HT1080 (cell line): ENCODE data around the gene SH3GL2. TPM values are rescaled to one million over a fixed set of nuclear protein-coding genes. Genes with fewer than 3 reads are reported as not detected.
"Not testable (repeated sequence)": the region's sequence is repeated elsewhere in the genome, so short reads cannot be mapped to it uniquely, and the experiment has no call there.

Source experiments
- DNase-seq: peaks from one replicate; pipeline ENCODE4 v3.0.0-alpha.2; 2015; ENCODE audit warnings: low read depth
- total RNA-seq: library from RNA; depleted of rRNA; stranded (reverse); fragments of >200 nt; shearing (Covaris generic); gene quantifications from 2 replicates; pipeline ENCODE4 v1.2.3, GENCODE V29; 2014

The SH3GL2 gene
- total RNA-seq, 1 experiment from 2014 or later, result not detected

- DNase-seq, result peak; percentile 35
Measured at GRCh38 chr9:17742067-17742466, 163.2 kb downstream of the SH3GL2 start.

- DNase-seq, result no peak
Measured at GRCh38 chr9:17744786-17745185, 165.9 kb downstream of the SH3GL2 start.

GRCh38 chr9:17750269-17750668 is 171.4 kb downstream of the SH3GL2 start:
- DNase-seq, result no peak

- no peak for DNase-seq
Measured at GRCh38 chr9:17751486-17751885, 172.6 kb downstream of the SH3GL2 start.

GRCh38 chr9:17752021-17752420 is 173.2 kb downstream of the SH3GL2 start:
- no peak for DNase-seq

GRCh38 chr9:17757816-17758215 is 178.9 kb downstream of the SH3GL2 start:
- DNase-seq, result peak; percentile 44

- DNase-seq, result no peak
Measured at GRCh38 chr9:17760250-17760649, 181.4 kb downstream of the SH3GL2 start.

GRCh38 chr9:17761984-17762676 is 183.3 kb downstream of the SH3GL2 start:
- DNase-seq, result no peak

GRCh38 chr9:17764306-17764705 is 185.4 kb downstream of the SH3GL2 start:
- no peak for DNase-seq

- not testable (repeated sequence) for DNase-seq
Measured at GRCh38 chr9:17765131-17765530, 186.3 kb downstream of the SH3GL2 start.

GRCh38 chr9:17772223-17772622 is 193.4 kb downstream of the SH3GL2 start:
- no peak for DNase-seq

GRCh38 chr9:17775656-17776055 is 196.8 kb downstream of the SH3GL2 start:
- DNase-seq, result no peak

GRCh38 chr9:17776735-17777134 is 197.9 kb downstream of the SH3GL2 start:
- DNase-seq, result no peak

- DNase-seq, result no peak
Measured at GRCh38 chr9:17777465-17777864, 198.6 kb downstream of the SH3GL2 start.

GRCh38 chr9:17782430-17783149 is 203.7 kb downstream of the SH3GL2 start:
- no peak for DNase-seq

GRCh38 chr9:17783227-17783626 is 204.4 kb downstream of the SH3GL2 start:
- DNase-seq, result no peak

- no peak for DNase-seq
Measured at GRCh38 chr9:17789316-17789715, 210.4 kb downstream of the SH3GL2 start.

- DNase-seq, result peak; percentile 39
Measured at GRCh38 chr9:17793713-17794622, 215.1 kb downstream of the SH3GL2 start.

GRCh38 chr9:17795744-17796143 is 216.9 kb downstream of the SH3GL2 start:
- DNase-seq, result peak; percentile 66

GRCh38 chr9:17799369-17799768 is 220.5 kb downstream of the SH3GL2 start:
- peak; percentile 34 for DNase-seq

- no peak for DNase-seq
Measured at GRCh38 chr9:17800418-17800817, 221.6 kb downstream of the SH3GL2 start.
